ENCODE results near the gene ORAI2. TPM values are rescaled to one million over a fixed set of nuclear protein-coding genes. Genes with fewer than 3 reads are reported as not detected.

Gene ORAI2
- total RNA-seq, 4 donors from 2014 or later: 11.4 to 31.6 (median 26.6) TPM

DNA sequence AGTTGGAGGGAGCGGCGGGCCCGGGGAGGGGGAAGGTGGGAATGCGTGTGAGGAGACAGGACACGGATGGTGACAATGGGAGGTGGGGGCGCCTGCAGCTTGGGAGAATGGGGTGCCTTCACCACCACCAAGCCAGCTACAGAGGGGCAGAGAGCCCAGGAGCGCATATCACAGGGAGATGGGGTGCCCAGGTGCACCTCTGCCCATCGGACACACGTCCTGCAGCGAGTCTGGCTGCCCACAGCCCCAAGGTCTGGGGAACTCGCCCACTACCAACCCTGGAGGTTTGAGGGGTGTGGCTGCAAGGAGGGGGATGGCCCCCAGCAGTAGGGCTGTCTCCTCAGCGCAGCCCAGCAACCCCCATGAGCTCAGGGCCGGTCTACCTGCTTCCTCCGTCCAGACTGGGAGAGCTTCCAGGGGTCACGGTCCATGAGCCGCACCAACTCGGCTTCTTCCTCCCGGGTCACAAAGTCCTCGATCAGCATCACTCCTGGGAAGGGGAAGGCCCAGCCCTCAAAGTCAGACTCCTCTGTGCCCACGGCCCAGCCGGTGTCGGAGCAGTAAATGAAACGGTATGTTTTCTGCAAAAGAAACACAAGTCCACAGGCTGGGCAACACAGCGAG is 26.0 kb downstream of the ORAI2 start:
- DNase-seq (ENCODE audit: low spot score) (no peak), ATAC-seq (ENCODE audit: low FRiP score) (no peak)
- TF ChIP-seq, protein P1, sequence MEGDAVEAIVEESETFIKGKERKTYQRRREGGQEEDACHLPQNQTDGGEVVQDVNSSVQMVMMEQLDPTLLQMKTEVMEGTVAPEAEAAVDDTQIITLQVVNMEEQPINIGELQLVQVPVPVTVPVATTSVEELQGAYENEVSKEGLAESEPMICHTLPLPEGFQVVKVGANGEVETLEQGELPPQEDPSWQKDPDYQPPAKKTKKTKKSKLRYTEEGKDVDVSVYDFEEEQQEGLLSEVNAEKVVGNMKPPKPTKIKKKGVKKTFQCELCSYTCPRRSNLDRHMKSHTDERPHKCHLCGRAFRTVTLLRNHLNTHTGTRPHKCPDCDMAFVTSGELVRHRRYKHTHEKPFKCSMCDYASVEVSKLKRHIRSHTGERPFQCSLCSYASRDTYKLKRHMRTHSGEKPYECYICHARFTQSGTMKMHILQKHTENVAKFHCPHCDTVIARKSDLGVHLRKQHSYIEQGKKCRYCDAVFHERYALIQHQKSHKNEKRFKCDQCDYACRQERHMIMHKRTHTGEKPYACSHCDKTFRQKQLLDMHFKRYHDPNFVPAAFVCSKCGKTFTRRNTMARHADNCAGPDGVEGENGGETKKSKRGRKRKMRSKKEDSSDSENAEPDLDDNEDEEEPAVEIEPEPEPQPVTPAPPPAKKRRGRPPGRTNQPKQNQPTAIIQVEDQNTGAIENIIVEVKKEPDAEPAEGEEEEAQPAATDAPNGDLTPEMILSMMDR (IDR thresholded peaks at IDR 0.05): no peak

DNA sequence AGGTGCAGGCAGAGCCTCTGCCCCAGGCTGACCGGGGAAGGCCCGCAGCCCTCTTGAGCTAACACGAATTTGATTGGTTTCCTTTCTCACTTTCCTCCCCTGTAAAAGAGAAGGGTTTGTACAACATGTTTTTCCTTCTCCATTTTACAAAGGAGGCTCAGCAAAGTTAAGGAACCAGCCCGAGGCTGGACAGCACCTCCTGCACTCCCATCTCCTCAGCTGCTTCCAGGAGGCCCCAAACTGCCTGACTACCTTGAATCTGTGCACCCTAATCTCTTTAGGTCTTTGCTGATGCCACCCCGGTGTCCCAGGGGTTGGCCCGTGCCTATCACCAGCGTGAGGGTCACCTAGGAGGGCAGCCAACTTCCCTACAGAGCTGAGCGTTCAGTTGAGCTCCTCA is 27.1 kb downstream of the ORAI2 start:
- ATAC-seq (ENCODE audit: low FRiP score) (no peak), DNase-seq (ENCODE audit: low spot score) (no peak)
- TF ChIP-seq, protein P1 (IDR thresholded peaks at IDR 0.05): no peak

DNA sequence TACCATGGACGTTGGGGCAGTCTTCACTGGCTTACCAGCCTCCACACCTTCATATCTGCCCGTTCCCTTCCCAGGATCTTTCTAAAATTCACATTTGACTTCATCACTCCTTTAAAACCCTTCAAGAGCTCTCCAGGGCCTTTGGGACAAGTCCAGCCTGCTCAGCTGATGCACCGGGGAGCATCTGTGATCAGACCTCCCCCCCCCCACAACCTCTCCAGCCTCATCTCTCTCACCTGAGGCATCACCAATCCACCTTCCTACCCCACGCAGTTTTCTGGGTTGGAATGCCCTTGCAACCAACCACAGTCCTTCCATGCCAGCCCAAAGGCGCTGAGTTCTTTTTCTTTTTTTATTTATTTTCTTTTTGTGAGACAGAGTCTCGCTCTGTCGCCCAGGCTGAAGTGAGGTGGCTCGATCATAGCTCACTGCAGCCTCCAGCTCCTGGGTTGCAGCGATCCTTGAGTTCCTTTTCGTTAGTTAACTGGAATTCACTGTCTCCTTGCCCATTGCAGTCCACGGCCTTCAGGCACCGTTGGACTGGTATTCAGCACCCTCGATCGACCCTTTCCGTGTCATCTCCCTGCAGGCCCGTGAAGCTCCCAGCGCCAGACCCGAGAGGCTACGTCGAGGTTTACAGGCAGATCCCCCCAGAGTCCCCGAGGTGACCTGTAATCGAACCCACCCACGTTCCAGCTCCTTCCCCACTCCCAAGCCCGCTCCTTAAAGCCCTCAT is 30.6 kb downstream of the ORAI2 start:
- DNase-seq (ENCODE audit: low spot score) (no peak), ATAC-seq (ENCODE audit: low FRiP score) (no peak)
- TF ChIP-seq, protein P1 (IDR thresholded peaks at IDR 0.05): no peak

DNA sequence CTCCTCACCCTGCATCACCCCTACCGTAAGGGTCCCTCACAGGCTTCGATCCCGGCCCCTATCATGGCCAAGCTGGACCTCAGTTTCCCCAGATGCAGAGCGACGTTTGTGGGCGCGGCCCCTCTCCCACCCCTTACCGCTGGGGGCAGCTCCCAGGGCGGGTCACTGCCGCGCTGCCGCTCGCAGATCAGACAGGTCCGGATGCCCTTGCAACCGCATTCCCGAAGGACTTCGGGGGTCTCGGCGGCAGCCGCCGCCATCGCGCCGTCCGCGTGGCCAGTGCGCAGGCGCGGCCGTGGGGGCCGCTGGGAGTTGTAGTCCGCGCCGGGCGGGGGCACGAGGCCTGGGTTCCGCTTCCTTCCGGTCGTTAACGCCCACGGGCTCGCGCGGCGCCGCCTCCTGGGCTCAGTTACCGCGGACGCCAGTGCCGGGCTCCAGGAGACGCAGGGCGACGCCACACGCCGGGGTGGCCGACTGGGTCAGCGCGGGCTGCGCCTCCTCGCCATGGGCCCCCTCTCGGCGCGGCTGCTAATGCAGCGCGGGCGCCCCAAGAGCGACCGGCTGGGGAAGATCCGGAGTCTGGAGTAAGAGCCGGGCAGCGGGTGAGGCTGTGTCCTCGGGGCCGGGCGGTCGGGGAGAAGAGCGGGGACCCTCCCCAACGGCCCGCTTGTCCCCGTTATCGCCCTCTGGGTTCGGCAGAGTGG is 31.4 kb downstream of the ORAI2 start, which contains the start of the genes ALKBH4 and LRWD1:
Gene ALKBH4, minus strand, starts transcription at position 287 of the 704 bp plus-strand sequence. Its CDS starts 27 bp downstream, at position 260.
Gene LRWD1, plus strand, starts transcription at position 408 of the 704 bp plus-strand sequence. Its CDS starts 97 bp downstream, at position 505.
- peak; percentile 88 for ATAC-seq (ENCODE audit: low FRiP score)
- TF ChIP-seq, protein P1 (IDR thresholded peaks at IDR 0.05): no peak

DNA sequence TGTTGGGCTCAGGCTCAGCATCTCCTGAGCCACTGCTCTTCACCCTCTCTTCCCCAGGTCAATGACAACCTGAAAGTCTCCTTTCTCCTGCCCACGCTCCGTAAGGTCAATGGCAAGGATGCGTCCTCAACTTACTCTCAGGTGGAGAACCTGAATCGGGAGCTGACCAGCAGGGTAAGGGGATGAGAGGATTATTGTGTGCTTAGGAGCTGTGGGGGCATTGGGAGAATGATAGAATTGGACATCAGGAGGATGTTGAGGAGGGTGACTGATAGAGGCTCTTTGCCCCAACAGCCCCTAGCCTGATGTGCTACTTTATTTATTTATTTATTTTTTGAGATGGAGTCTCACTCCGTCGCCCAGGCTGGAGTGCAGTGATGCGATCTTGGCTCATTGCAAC is 32.7 kb downstream of the ORAI2 start:
- ATAC-seq (ENCODE audit: low FRiP score) (no peak), DNase-seq (ENCODE audit: low spot score) (no peak)
- TF ChIP-seq, protein P1 (IDR thresholded peaks at IDR 0.05): no peak

More for the DNA sequence above, 31.4 kb downstream of the ORAI2 start, which contains the start of the genes ALKBH4 and LRWD1:
- DNase-seq (ENCODE audit: low spot score): peak; percentile 79

DNA sequence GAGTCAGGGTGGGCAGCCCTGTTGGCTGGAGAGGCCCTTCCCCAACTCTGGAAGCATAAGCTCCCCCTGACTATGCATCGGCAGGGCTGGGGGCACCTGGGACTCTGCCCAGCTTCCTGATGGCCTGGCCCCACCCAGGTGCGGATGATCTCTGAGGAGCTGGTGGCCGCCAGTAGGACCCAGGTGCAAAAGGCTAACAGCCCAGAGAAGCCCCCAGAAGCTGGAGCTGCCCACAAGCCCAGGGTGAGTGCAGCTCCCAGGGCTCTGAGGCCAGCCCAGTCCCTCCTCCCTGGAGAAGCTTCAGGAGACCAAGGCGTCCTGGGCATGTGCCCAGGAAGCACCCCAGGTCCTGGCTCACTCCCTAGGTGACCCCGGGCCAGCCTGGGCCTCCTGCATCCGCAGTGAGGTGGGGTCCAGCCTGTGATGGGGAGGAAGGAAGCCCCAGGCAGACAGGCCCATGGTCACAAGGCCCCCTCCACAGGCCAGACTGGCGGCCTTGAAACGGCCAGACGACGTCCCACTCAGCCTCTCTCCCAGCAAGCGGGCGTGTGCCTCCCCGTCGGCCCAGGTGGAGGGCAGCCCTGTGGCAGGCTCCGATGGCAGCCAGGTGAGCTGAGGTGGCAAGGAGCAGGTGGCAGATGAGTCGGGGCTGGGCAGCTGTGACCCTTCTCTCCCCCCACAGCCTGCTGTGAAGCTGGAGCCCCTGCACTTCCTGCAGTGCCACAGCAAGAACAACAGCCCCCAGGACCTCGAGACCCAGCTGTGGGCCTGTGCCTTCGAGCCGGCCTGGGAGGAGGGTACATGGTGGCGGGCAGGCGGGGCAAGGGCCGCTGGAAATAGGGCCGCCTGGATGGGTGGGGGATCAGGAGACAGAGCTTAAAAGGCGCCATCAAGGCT is 34.5 kb downstream of the ORAI2 start:
- ATAC-seq (ENCODE audit: low FRiP score) (no peak), DNase-seq (ENCODE audit: low spot score) (no peak)
- TF ChIP-seq, protein P1 (IDR thresholded peaks at IDR 0.05): no peak
